Mammary epithelial cell (primary cell): ENCODE results near the gene GRM5.

Source experiments
- CTCF ChIP-seq, 2 donors: IDR thresholded peaks in 1 of 2; conservative IDR thresholded peaks in 1 of 2; 2 replicates each; pipeline ENCODE4 v1.5.1; 2011 to 2012; ENCODE audit warnings: inconsistent platforms in 2 of 2, low read length in 2 of 2, mild to moderate bottlenecking in 2 of 2, control low read depth in 1 of 2, low read depth in 1 of 2; ENCODE audit not compliant: insufficient read depth in 1 of 2; ENCODE audit errors: extremely low read depth in 1 of 2
- EZH2 ChIP-seq: IDR thresholded peaks from 2 replicates; pipeline ENCODE4 v1.6.1; 2012; ENCODE audit warnings: low read length, inconsistent platforms, borderline replicate concordance

GRCh38 chr11:88489030-88489429 is 576.8 kb downstream of the GRM5 start:
- TF ChIP-seq CTCF (conservative IDR thresholded peaks at IDR 0.05 in 1 of 2, IDR thresholded peaks at IDR 0.05 in 1 of 2; ENCODE audit: extremely low read depth in 1 of 2, insufficient read depth in 1 of 2, low read depth in 1 of 2, low read length in 2 of 2) (no peak), EZH2 (no peak)
